HepG2 (cell line): ENCODE data around the gene NUB1. TPM values are rescaled to one million over a fixed set of nuclear protein-coding genes. Genes with fewer than 3 reads are reported as not detected.

Experiments used
- ATAC-seq: fragments of 200-7000 bp; cut with Tn5 transposase; 3 replicates; pipeline ENCODE4 v1.9.1; 2020; ENCODE audit warnings: mild to moderate bottlenecking, moderate library complexity
- BruUV-seq: library from RNA; stranded (reverse); fragments of 400-500 nt; replicated peaks from 2 replicates; lab custom pipeline; 2021; lab: Mats Ljungman, UMichigan
- CTCF ChIA-PET: fragments of 300-600 bp; formaldehyde crosslinking; extraction: SDS; loops from one replicate; lab custom pipeline; 2021; ENCODE audit warnings: low total read pairs, inconsistent platforms, low intra/inter-chr PET ratio; lab: Yijun Ruan, JAX
- POLR2A ChIA-PET: fragments of 350-600 bp; sonication (Branson Sonifier 250); formaldehyde crosslinking; loops from one replicate; lab custom pipeline; 2020; ENCODE audit warnings: antibody characterized with exemption, inconsistent platforms; lab: Yijun Ruan, JAX
- DNase-seq: peaks from one replicate; pipeline ENCODE4 v3.0.0-alpha.2; 2015; ENCODE audit warnings: low spot score
- FAIRE-seq: peaks from 3 replicates; lab custom pipeline; 2011; peaks lifted over from hg19 to GRCh38; lab: Jason Lieb, UNC
- H2AFZ ChIP-seq: one replicate; pipeline ENCODE4 v1.6.1; 2011; ENCODE audit warnings: low read length, inconsistent platforms
- H3K27ac ChIP-seq: fragments of 300-600 bp; 3 replicates; pipeline ENCODE4 v1.8.0; 2011; ENCODE audit warnings: mixed run types, mild to moderate bottlenecking, mixed read lengths, low read length, inconsistent platforms; ENCODE audit not compliant: insufficient read depth; ENCODE audit errors: extremely low read length
- H3K27me3 ChIP-seq, 2 experiments: fragments of 200-600 bp in 1 of 2; 2 replicates in 1 of 2; 3 replicates in 1 of 2; pipeline versions ENCODE4 v1.6.0 to v1.8.0; 2011; ENCODE audit warnings: low read length in 2 of 2, mild to moderate bottlenecking in 2 of 2, moderate library complexity in 2 of 2, inconsistent platforms in 1 of 2; ENCODE audit not compliant: insufficient read depth in 2 of 2, control insufficient read depth in 1 of 2
- H3K36me3 ChIP-seq, 2 experiments: fragments of 200-600 bp in 1 of 2; replicated peaks in 1 of 2; 2 replicates in 1 of 2; 3 replicates in 1 of 2; pipeline versions ENCODE4 v1.5.1 to v1.8.0; 2011; ENCODE audit warnings: low read length in 2 of 2, inconsistent platforms in 1 of 2; ENCODE audit not compliant: insufficient read depth in 2 of 2, control insufficient read depth in 1 of 2
- H3K4me1 ChIP-seq: 2 replicates; pipeline ENCODE4 v1.5.1; 2012; ENCODE audit warnings: low read length, inconsistent platforms; ENCODE audit not compliant: insufficient read depth
- H3K4me2 ChIP-seq: 2 replicates; pipeline ENCODE4 v1.6.0; 2011; ENCODE audit warnings: low read depth, low read length, inconsistent platforms
- H3K4me3 ChIP-seq, 3 experiments: fragments of 200-600 bp in 1 of 3; sonication (generic), shearing (Covaris generic) in 1 of 3; replicated peaks in 1 of 3; 2 replicates each; pipeline ENCODE4 v1.5.1; 2011 to 2016; ENCODE audit warnings: low read length in 3 of 3, inconsistent platforms in 2 of 3, low read depth in 2 of 3, mild to moderate bottlenecking in 2 of 3, control low read depth in 1 of 3, mixed read lengths in 1 of 3; ENCODE audit not compliant: insufficient read depth in 1 of 3
- H3K79me2 ChIP-seq: one replicate; pipeline ENCODE4 v1.6.1; 2011; ENCODE audit warnings: low read length, inconsistent platforms; ENCODE audit not compliant: insufficient read depth
- H3K9ac ChIP-seq: 2 replicates; pipeline ENCODE4 v1.6.0; 2011; ENCODE audit warnings: mild to moderate bottlenecking, low read depth, low read length, inconsistent platforms; ENCODE audit not compliant: insufficient read depth
- H3K9me3 ChIP-seq: 2 replicates; pipeline ENCODE4 v1.5.1; 2012; ENCODE audit warnings: mild to moderate bottlenecking, low read length
- H4K20me1 ChIP-seq: 2 replicates; pipeline ENCODE4 v1.6.0; 2011; ENCODE audit warnings: inconsistent platforms, mild to moderate bottlenecking, low read length, moderate library complexity; ENCODE audit not compliant: insufficient read depth
- CC2D1A ChIP-seq: sonication (generic); formaldehyde crosslinking; IDR thresholded peaks from 2 replicates; pipeline ENCODE4 v1.8.1; 2023; ENCODE audit warnings: mild to moderate bottlenecking, missing genetic modification reagents
- EZH2 ChIP-seq: conservative IDR thresholded peaks from 2 replicates; pipeline ENCODE4 v1.6.1; 2012; ENCODE audit warnings: mild to moderate bottlenecking, low read depth, low read length, moderate library complexity
- HNF1A ChIP-seq, 2 experiments: sonication (generic) in 1 of 2; formaldehyde crosslinking in 1 of 2; IDR thresholded peaks; 2 replicates each; pipeline versions ENCODE4 v1.4.0 to v1.6.1; 2016 to 2020; ENCODE audit warnings: borderline replicate concordance in 1 of 2, low read depth in 1 of 2, mild to moderate bottlenecking in 1 of 2, missing genetic modification reagents in 1 of 2
- NFE2 ChIP-seq: sonication (generic); formaldehyde crosslinking; IDR thresholded peaks from 2 replicates; pipeline ENCODE4 v1.4.0; 2020; ENCODE audit warnings: missing genetic modification reagents
- STAG1 ChIP-seq: sonication (generic); formaldehyde crosslinking; IDR thresholded peaks from 2 replicates; pipeline ENCODE4 v1.4.0; 2020; ENCODE audit warnings: missing genetic modification reagents
- ZNF12 ChIP-seq: sonication (generic); formaldehyde crosslinking; IDR thresholded peaks from 2 replicates; pipeline ENCODE4 v1.5.0; 2020; ENCODE audit warnings: missing genetic modification reagents
- ZNF615 ChIP-seq: sonication (generic); formaldehyde crosslinking; IDR thresholded peaks from 2 replicates; pipeline ENCODE4 v1.5.0; 2020; ENCODE audit warnings: mild to moderate bottlenecking, missing genetic modification reagents, borderline replicate concordance
- whole genome bisulfite sequencing: methylation state at CpG from one replicate; pipeline ENCODE4 v1.1.6; 2017; ENCODE audit warnings: low lambda C conversion rate; 5-methylcytosine and 5-hydroxymethylcytosine counted together
- in situ Hi-C: cut with HindIII; loops from 2 replicates; pipeline ENCODE4 v1.10.0; 2017; ENCODE audit warnings: low pct_unique_long_range_greater_than_20kb; ENCODE audit not compliant: extremely low pct_ligation_motif_present
- intact Hi-C: fragments of 100-400 bp; cut with micrococcal nuclease; formaldehyde crosslinking; loops from one replicate; pipeline ENCODE4 v1.10.0; 2022; ENCODE audit not compliant: unreplicated experiment
- polyA plus RNA-seq, 8 experiments: library from polyadenylated mRNA; depleted of rRNA in 3 of 8; stranded (reverse) in 7 of 8; unstranded in 1 of 8; fragments of >200 nt; fragmentation: Illumina TruSeq in 4 of 8; extraction: Trizol in 4 of 8; gene quantifications; 2 replicates each; pipeline versions ENCODE4 v1.2.1 to v1.2.3, GENCODE V29; 2011 to 2016; ENCODE audit warnings: low read depth in 4 of 8, missing spikeins in 1 of 8, mixed read lengths in 1 of 8; ENCODE audit not compliant: insufficient read depth in 1 of 8
- total RNA-seq, 5 experiments: library from RNA; depleted of rRNA; stranded (reverse); fragments of >200 nt; fragmentation: Illumina TruSeq; extraction: Trizol; gene quantifications; 2 replicates each; pipeline ENCODE4 v1.2.3, GENCODE V29; 2016; ENCODE audit warnings: low read depth in 1 of 5
- TF ChIP-seq, protein P1 (sequence below): IDR thresholded peaks from 2 replicates; pipeline ENCODE4 v1.4.0; 2020; ENCODE audit warnings: mild to moderate bottlenecking, missing genetic modification reagents

NUB1 gene
- total and polyA plus RNA-seq, 2 of the 13 experiments (the other 11 are each of a cell fraction or from before 2014, with no cell fraction given): 27.1 to 37.0 TPM

DNA sequence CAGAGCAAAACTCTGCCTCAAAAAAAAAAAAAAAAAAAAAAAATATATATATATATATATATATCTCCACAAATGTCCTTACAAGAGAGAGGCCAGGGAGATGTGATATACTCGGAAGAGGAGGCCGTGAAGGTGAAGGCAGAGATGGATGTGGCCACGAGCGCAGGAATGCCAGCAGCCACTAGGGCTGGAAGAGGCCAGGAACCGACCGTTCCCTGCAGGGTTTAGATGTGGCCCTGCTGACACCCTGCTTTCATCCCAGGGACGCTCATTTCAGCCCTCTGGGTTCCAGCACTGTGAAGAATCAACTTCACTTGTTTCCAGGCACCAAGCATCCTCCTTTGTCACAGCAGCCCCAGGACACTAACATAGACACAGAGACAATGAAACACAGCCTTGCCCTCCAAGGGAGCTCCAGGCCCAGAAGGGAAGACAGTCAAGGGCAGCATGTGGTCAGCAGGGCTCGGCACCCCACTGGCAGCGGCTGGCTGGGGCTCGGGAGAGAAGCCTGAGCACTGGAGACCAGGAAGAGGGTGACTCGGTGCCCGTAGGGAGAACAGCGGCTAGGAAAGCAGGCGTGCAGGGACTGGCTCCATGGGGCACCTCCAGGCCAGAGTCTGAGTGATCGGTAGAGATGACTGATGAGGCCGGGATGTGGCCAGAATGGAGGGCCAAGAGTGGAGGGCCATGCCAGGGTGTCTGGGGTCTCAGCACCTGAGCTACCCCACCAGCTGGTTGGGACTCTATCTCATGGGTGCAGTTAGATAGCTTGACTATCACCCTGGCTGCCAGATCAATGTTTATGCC, 60.6 kb downstream of the NUB1 start (continued):
- TF ChIP-seq HNF1A (IDR thresholded peaks at IDR 0.05; ENCODE audit: low read depth) (no peak), HNF1A (CRISPR knock-in tag; IDR thresholded peaks at IDR 0.05; ENCODE audit: borderline replicate concordance) (no peak), CC2D1A (CRISPR knock-in tag) (no peak), STAG1 (no peak)

DNA sequence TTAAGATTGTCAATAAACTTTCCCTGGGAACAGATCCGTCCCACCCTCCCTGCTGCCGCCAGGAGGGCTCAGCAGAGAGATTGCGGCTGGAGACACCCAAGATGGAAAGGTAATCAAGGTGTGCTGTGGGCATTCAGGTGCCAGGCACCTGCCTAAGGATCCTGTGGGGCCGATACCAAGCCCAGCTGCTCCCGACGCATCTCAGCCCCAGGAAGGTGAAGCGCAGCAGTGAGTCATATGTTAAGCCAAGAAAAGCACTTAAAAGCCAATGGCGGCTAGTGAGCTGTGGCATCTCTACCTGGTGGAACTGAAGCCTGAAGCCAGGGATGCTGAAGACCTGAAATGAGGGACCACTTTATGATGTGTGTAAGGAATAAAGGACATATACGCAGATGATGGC, 62.2 kb downstream of the NUB1 start:
- ChIA-PET CTCF (no interaction called here), POLR2A (no interaction called here)
- TF ChIP-seq, protein P1, sequence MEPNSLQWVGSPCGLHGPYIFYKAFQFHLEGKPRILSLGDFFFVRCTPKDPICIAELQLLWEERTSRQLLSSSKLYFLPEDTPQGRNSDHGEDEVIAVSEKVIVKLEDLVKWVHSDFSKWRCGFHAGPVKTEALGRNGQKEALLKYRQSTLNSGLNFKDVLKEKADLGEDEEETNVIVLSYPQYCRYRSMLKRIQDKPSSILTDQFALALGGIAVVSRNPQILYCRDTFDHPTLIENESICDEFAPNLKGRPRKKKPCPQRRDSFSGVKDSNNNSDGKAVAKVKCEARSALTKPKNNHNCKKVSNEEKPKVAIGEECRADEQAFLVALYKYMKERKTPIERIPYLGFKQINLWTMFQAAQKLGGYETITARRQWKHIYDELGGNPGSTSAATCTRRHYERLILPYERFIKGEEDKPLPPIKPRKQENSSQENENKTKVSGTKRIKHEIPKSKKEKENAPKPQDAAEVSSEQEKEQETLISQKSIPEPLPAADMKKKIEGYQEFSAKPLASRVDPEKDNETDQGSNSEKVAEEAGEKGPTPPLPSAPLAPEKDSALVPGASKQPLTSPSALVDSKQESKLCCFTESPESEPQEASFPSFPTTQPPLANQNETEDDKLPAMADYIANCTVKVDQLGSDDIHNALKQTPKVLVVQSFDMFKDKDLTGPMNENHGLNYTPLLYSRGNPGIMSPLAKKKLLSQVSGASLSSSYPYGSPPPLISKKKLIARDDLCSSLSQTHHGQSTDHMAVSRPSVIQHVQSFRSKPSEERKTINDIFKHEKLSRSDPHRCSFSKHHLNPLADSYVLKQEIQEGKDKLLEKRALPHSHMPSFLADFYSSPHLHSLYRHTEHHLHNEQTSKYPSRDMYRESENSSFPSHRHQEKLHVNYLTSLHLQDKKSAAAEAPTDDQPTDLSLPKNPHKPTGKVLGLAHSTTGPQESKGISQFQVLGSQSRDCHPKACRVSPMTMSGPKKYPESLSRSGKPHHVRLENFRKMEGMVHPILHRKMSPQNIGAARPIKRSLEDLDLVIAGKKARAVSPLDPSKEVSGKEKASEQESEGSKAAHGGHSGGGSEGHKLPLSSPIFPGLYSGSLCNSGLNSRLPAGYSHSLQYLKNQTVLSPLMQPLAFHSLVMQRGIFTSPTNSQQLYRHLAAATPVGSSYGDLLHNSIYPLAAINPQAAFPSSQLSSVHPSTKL (CRISPR knock-in tag): no peak
- 0 out of 2 replicates have a peak, but pooled peaks have one; percentile 51 for TF ChIP-seq EZH2
- no peak for TF ChIP-seq ZNF615
- no peak for TF ChIP-seq ZNF12
- no peak for TF ChIP-seq NFE2 (CRISPR knock-in tag)
- Histone ChIP-seq H3K4me3 (no peak overlapping the region), H3K4me1 (peaks cover 56% of the 10 kb centered on the region), H2AFZ (no peak overlapping the region), H3K79me2 (no peaks in the 10 kb centered on the region), H4K20me1 (no peaks in the 10 kb centered on the region), H3K36me3 (no peaks in the 10 kb centered on the region), H3K4me2 (no peak overlapping the region), H3K9ac (no peak overlapping the region), H3K27ac (no peak overlapping the region), H3K9me3 (no peaks in the 10 kb centered on the region), H3K27me3 (peaks cover 0 to 49% of the 10 kb centered on the region in 2 experiments; a peak in 3 of 5 replicates)
- BruUV-seq: no TSS peak
- no peak for DNase-seq
- intact Hi-C loops (no loop called here), in situ Hi-C loops (no loop called here)
- FAIRE-seq: no peak
- no peak for ATAC-seq
- WGBS: 87% methylated on average over 5 of the region's 9 CpGs
